Measurements from ENCODE around the gene CLCN2. TPM values are rescaled to one million over a fixed set of nuclear protein-coding genes. Genes with fewer than 3 reads are reported as not detected.

The CLCN2 gene
- total and polyA plus RNA-seq, 2 donors (not counting 1 experiment from before 2014, with no cell fraction given): 0.93 to 3.1 TPM

- peaks cover 24% of the 10 kb centered on the region for H3K79me2 ChIP-seq (ENCODE audit: control insufficient read depth, insufficient read depth, low read length)
- H3K27ac ChIP-seq (ENCODE audit: insufficient read depth, low read length): peak overlapping the region; percentile 92
- H4K20me1 ChIP-seq (ENCODE audit: control insufficient read depth, extremely low read depth, insufficient read depth, low read length): no peaks in the 10 kb centered on the region
- H3K9ac ChIP-seq (ENCODE audit: insufficient read depth, low read length): peak overlapping the region; percentile 86
- H3K36me3 ChIP-seq (ENCODE audit: control insufficient read depth, insufficient read depth, low read length): peaks cover 23% of the 10 kb centered on the region
- no peak overlapping the region for H2AFZ ChIP-seq (ENCODE audit: low read length)
- no peaks in the 10 kb centered on the region for H3K27me3 ChIP-seq (ENCODE audit: control insufficient read depth, insufficient read depth, low read length)
- DNase-seq (ENCODE audit: low read depth in 2 of 2): peak; percentile 76 to 79
- H3K4me2 ChIP-seq (ENCODE audit: extremely low read depth, insufficient read depth, low read length): peak overlapping the region; percentile 95
- peak overlapping the region; percentile 47 to 72 (median 60) for H3K4me3 ChIP-seq (replicated peaks in 1 of 4; ENCODE audit: control extremely low read depth in 1 of 4, insufficient read depth in 1 of 4, low read depth in 3 of 4, low read length in 4 of 4)
- no peaks in the 10 kb centered on the region for H3K9me3 ChIP-seq (ENCODE audit: control insufficient read depth, insufficient read depth, low read depth, low read length)
- TF ChIP-seq CTCF (conservative IDR thresholded peaks at IDR 0.05 in 1 of 2, IDR thresholded peaks at IDR 0.05 in 1 of 2; ENCODE audit: low read depth in 1 of 2, low read length in 2 of 2) (no peak), EZH2 (IDR thresholded peaks at IDR 0.05; ENCODE audit: low read length, missing control alignments) (no peak)
- H3K4me1 ChIP-seq (ENCODE audit: control insufficient read depth, extremely low read depth, insufficient read depth, low read length): peaks cover 38% of the 10 kb centered on the region
These were observed 25.5 kb downstream of the CLCN2 start for GRCh38 chr3:184335661-184336546.

- DNase-seq (ENCODE audit: low read depth in 2 of 2): no peak
- Histone ChIP-seq H3K27ac (ENCODE audit: insufficient read depth, low read length) (peak overlapping the region; percentile 92), H3K4me1 (ENCODE audit: control insufficient read depth, extremely low read depth, insufficient read depth, low read length) (peaks cover 36% of the 10 kb centered on the region), H3K9me3 (ENCODE audit: control insufficient read depth, insufficient read depth, low read depth, low read length) (no peaks in the 10 kb centered on the region), H3K9ac (ENCODE audit: insufficient read depth, low read length) (peak overlapping the region; percentile 40), H2AFZ (ENCODE audit: low read length) (no peak overlapping the region), H3K36me3 (ENCODE audit: control insufficient read depth, insufficient read depth, low read length) (peaks cover 23% of the 10 kb centered on the region), H3K79me2 (ENCODE audit: control insufficient read depth, insufficient read depth, low read length) (peaks cover 24% of the 10 kb centered on the region), H3K4me2 (ENCODE audit: extremely low read depth, insufficient read depth, low read length) (no peak overlapping the region), H3K4me3 (replicated peaks in 1 of 4; ENCODE audit: control extremely low read depth in 1 of 4, insufficient read depth in 1 of 4, low read depth in 3 of 4, low read length in 4 of 4) (peak overlapping the region in 1 of 4 experiments; percentile 72), H3K27me3 (ENCODE audit: control insufficient read depth, insufficient read depth, low read length) (no peaks in the 10 kb centered on the region), H4K20me1 (ENCODE audit: control insufficient read depth, extremely low read depth, insufficient read depth, low read length) (no peaks in the 10 kb centered on the region)
- TF ChIP-seq CTCF (conservative IDR thresholded peaks at IDR 0.05 in 1 of 2, IDR thresholded peaks at IDR 0.05 in 1 of 2; ENCODE audit: low read depth in 1 of 2, low read length in 2 of 2) (no peak), EZH2 (IDR thresholded peaks at IDR 0.05; ENCODE audit: low read length, missing control alignments) (no peak)
These were observed 26.1 kb downstream of the CLCN2 start for GRCh38 chr3:184335291-184335660.

- no peaks in the 10 kb centered on the region for H3K9me3 ChIP-seq (ENCODE audit: control insufficient read depth, insufficient read depth, low read depth, low read length)
- H3K36me3 ChIP-seq (ENCODE audit: control insufficient read depth, insufficient read depth, low read length): peaks cover 23% of the 10 kb centered on the region
- peak; percentile 46 to 81 for DNase-seq (ENCODE audit: low read depth in 2 of 2)
- peak overlapping the region; percentile 92 for H3K27ac ChIP-seq (ENCODE audit: insufficient read depth, low read length)
- H3K9ac ChIP-seq (ENCODE audit: insufficient read depth, low read length): no peak overlapping the region
- no peaks in the 10 kb centered on the region for H3K27me3 ChIP-seq (ENCODE audit: control insufficient read depth, insufficient read depth, low read length)
- no peak overlapping the region for H3K4me3 ChIP-seq (replicated peaks in 1 of 4; ENCODE audit: control extremely low read depth in 1 of 4, insufficient read depth in 1 of 4, low read depth in 3 of 4, low read length in 4 of 4)
- H3K4me2 ChIP-seq (ENCODE audit: extremely low read depth, insufficient read depth, low read length): no peak overlapping the region
- peaks cover 36% of the 10 kb centered on the region for H3K4me1 ChIP-seq (ENCODE audit: control insufficient read depth, extremely low read depth, insufficient read depth, low read length)
- H3K79me2 ChIP-seq (ENCODE audit: control insufficient read depth, insufficient read depth, low read length): peaks cover 23% of the 10 kb centered on the region
- H4K20me1 ChIP-seq (ENCODE audit: control insufficient read depth, extremely low read depth, insufficient read depth, low read length): no peaks in the 10 kb centered on the region
- TF ChIP-seq CTCF (conservative IDR thresholded peaks at IDR 0.05 in 1 of 2, IDR thresholded peaks at IDR 0.05 in 1 of 2; ENCODE audit: low read depth in 1 of 2, low read length in 2 of 2): no peak
- TF ChIP-seq EZH2 (IDR thresholded peaks at IDR 0.05; ENCODE audit: low read length, missing control alignments): no peak
- H2AFZ ChIP-seq (ENCODE audit: low read length): no peak overlapping the region
These were observed 26.8 kb downstream of the CLCN2 start for GRCh38 chr3:184334470-184335158.

Measured in fibroblast of lung (primary cell).